ENCODE measurements around the gene LCLAT1. TPM values are rescaled to one million over a fixed set of nuclear protein-coding genes. Genes with fewer than 3 reads are reported as not detected.
A peak's percentile ranks its signal among the peaks of the same experiment; 100 is the strongest.

Gene LCLAT1
- total RNA-seq, 1 experiment from 2014 or later = 32.9 TPM

DNA sequence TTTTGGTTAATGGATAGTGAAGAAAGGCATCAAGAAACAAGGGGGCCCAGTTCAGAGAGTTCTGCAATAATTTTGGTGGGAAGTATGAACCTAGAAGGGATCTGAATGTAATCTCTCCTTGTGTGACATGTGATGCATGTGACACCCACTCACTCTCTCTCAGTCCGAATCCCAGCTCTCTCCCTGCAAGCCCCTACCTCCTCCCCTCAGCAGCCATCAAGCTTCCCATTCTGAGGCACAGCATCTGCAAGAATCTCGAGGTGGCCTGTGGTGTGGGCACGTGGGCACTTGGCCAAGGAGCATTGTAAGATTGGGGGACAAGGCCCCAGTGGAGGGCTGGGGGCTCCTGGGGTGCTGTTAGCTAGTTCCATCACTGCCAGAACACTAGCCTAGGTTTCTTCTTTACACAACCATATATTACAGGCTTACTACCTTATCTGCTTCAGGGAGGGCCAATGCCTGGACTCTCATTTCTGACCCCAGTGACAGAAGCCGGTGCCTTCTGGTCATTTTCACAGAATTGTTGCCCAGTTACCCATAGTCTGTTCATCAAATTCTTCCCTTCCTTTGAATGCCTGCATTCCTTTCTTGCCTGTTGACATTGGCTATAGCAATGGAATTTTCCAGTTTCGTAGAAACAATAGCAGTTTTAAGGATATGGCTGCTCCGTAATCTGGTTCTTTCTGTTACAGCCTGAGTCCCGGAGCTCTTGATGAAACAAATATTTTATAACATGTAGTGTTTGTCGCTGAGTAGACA is 13.3 kb upstream of the LCLAT1 start:
- H2BK120ac ChIP-seq (ENCODE audit: low read depth, low read length, poor library complexity, severe bottlenecking) = no peak overlapping the region
- no peaks in the 10 kb centered on the region for H3K9me3 ChIP-seq (ENCODE audit: control insufficient read depth, low read depth, low read length)
- H2BK20ac ChIP-seq (ENCODE audit: low read depth, low read length, poor library complexity, severe bottlenecking) = no peak overlapping the region
- H4K91ac ChIP-seq (ENCODE audit: insufficient read length, low read depth, low read length) = no peak overlapping the region
- no peak overlapping the region for H3K4ac ChIP-seq (ENCODE audit: low read depth, low read length)
- no peak overlapping the region for H3K27ac ChIP-seq (ENCODE audit: insufficient read length, low read depth, low read length)
- H3K27me3 ChIP-seq (ENCODE audit: insufficient read depth, low read length) = no peaks in the 10 kb centered on the region
- H3K4me2 ChIP-seq (ENCODE audit: insufficient read depth, insufficient read length, low read length) = no peak overlapping the region
- H3K27ac Mint-ChIP-seq = peak overlapping the region in 1 of 3 experiments; percentile 88; a peak in 1 of 7 replicates
- no peak overlapping the region for H2AFZ ChIP-seq (ENCODE audit: low read length)
- no peaks in the 10 kb centered on the region for H3K79me1 ChIP-seq (ENCODE audit: insufficient read depth, low read depth, low read length, poor library complexity, severe bottlenecking)
- no peak overlapping the region for H2BK12ac ChIP-seq (ENCODE audit: insufficient read length, low read depth, low read length)
- H3K23ac ChIP-seq (ENCODE audit: insufficient read length, low read depth, low read length) = no peak overlapping the region
- H3K9me3 Mint-ChIP-seq = peaks cover 0 to 3% of the 10 kb centered on the region in 2 experiments; a peak in 1 of 5 replicates
- no peak overlapping the region for H2AK5ac ChIP-seq (ENCODE audit: insufficient read length, low read length)
- peak overlapping the region; percentile 15 for H3K18ac ChIP-seq (ENCODE audit: insufficient read length, low read depth, low read length)
- H3K79me2 ChIP-seq (ENCODE audit: insufficient read depth, low read length) = no peaks in the 10 kb centered on the region
- no peak overlapping the region for H2BK15ac ChIP-seq (ENCODE audit: low read depth, low read length)
- no peak overlapping the region for H4K5ac ChIP-seq (ENCODE audit: insufficient read length, low read depth, low read length)
- H3K14ac ChIP-seq (ENCODE audit: insufficient read depth, low read length) = 0 out of 2 replicates have a peak overlapping the region, but pooled peaks have one; percentile 39
- H3K4me3 Mint-ChIP-seq = no peak overlapping the region
- H3K9ac ChIP-seq (ENCODE audit: extremely low read depth, insufficient read length, low read length) = no peak overlapping the region
- no peaks in the 10 kb centered on the region; a peak in 1 of 7 replicates for H3K36me3 Mint-ChIP-seq (ENCODE audit: insufficient read depth in 1 of 3, low read depth in 3 of 3)
- 0 out of 2 replicates have a peak, but pooled peaks cover 3% of the 10 kb centered on the region for H3K4me1 ChIP-seq (ENCODE audit: insufficient read depth, low read length)
- H3K56ac ChIP-seq (ENCODE audit: insufficient read length, low read depth, low read length) = no peak overlapping the region
- no peak for DNase-seq
- H3K27me3 Mint-ChIP-seq (ENCODE audit: low read depth) = no peaks in the 10 kb centered on the region
- H2BK5ac ChIP-seq (ENCODE audit: insufficient read length, low read length) = no peak overlapping the region
- H4K20me1 ChIP-seq (ENCODE audit: control insufficient read depth, insufficient read depth, insufficient read length) = no peaks in the 10 kb centered on the region
- H3K4me1 Mint-ChIP-seq = peaks cover 7 to 9% of the 10 kb centered on the region in 2 experiments; a peak in 3 of 4 replicates
- no peak overlapping the region for H3T11ph ChIP-seq (ENCODE audit: low read length)
- no peak overlapping the region for H4K8ac ChIP-seq (replicated peaks; ENCODE audit: insufficient read length, low read depth, low read length)
- no CpG with 5 or more reads among the region's 8 CpGs for WGBS (ENCODE audit: extremely low coverage, insufficient read length, low lambda C conversion rate)
- no peaks in the 10 kb centered on the region for H3K23me2 ChIP-seq (ENCODE audit: insufficient read length, low read depth, low read length, poor library complexity, severe bottlenecking)
- TF ChIP-seq, protein P1, sequence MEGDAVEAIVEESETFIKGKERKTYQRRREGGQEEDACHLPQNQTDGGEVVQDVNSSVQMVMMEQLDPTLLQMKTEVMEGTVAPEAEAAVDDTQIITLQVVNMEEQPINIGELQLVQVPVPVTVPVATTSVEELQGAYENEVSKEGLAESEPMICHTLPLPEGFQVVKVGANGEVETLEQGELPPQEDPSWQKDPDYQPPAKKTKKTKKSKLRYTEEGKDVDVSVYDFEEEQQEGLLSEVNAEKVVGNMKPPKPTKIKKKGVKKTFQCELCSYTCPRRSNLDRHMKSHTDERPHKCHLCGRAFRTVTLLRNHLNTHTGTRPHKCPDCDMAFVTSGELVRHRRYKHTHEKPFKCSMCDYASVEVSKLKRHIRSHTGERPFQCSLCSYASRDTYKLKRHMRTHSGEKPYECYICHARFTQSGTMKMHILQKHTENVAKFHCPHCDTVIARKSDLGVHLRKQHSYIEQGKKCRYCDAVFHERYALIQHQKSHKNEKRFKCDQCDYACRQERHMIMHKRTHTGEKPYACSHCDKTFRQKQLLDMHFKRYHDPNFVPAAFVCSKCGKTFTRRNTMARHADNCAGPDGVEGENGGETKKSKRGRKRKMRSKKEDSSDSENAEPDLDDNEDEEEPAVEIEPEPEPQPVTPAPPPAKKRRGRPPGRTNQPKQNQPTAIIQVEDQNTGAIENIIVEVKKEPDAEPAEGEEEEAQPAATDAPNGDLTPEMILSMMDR (conservative IDR thresholded peaks at IDR 0.05) = no peak

All from H9 (cell line).